Endothelial cell (in vitro differentiated cells): ENCODE data around the gene EHD2. TPM values are rescaled to one million over a fixed set of nuclear protein-coding genes. Genes with fewer than 3 reads are reported as not detected.

Source experiments
- DNase-seq: peaks from one replicate; pipeline ENCODE4 v3.0.0; 2021; ENCODE audit warnings: low spot score
- H3K27ac Mint-ChIP-seq: one replicate; pipeline ENCODE4 v1.8.0; 2021; ENCODE audit warnings: mixed read lengths, inconsistent platforms; ENCODE audit not compliant: unreplicated experiment
- H3K27me3 Mint-ChIP-seq: one replicate; pipeline ENCODE4 v1.8.0; 2021; ENCODE audit warnings: mild to moderate bottlenecking, moderate library complexity, mixed read lengths, inconsistent platforms; ENCODE audit not compliant: unreplicated experiment
- H3K36me3 Mint-ChIP-seq: one replicate; pipeline ENCODE4 v1.8.0; 2021; ENCODE audit warnings: mild to moderate bottlenecking, low read depth, mixed read lengths, inconsistent platforms; ENCODE audit not compliant: unreplicated experiment
- H3K4me1 Mint-ChIP-seq: one replicate; pipeline ENCODE4 v1.8.0; 2021; ENCODE audit warnings: mild to moderate bottlenecking, mixed read lengths, inconsistent platforms; ENCODE audit not compliant: unreplicated experiment
- H3K4me3 Mint-ChIP-seq: one replicate; pipeline ENCODE4 v1.8.0; 2021; ENCODE audit warnings: mild to moderate bottlenecking, mixed read lengths, inconsistent platforms; ENCODE audit not compliant: unreplicated experiment
- H3K9me3 Mint-ChIP-seq: one replicate; pipeline ENCODE4 v1.8.0; 2021; ENCODE audit warnings: mixed read lengths, inconsistent platforms; ENCODE audit not compliant: unreplicated experiment
- CTCF ChIP-seq: fragments of 200-600 bp; sonication (generic); IDR thresholded peaks from one replicate; pipeline ENCODE4 v1.5.0; 2021; ENCODE audit warnings: antibody characterized with exemption; ENCODE audit not compliant: unreplicated experiment
- total RNA-seq: library from RNA; stranded (reverse); fragmentation: NEBNext Ultra II Directional; extraction: Animal tissue kit (Norgen Biotek cat#: 25700); gene quantifications from one replicate; pipeline ENCODE4 v1.2.1, GENCODE V29; 2021; ENCODE audit not compliant: unreplicated experiment

Gene EHD2
- total RNA-seq, 1 donor from 2014 or later, result 81.5 TPM

- Mint-ChIP-seq H3K4me1 (peaks cover 13% of the 10 kb centered on the region), H3K27me3 (peaks cover 11% of the 10 kb centered on the region), H3K36me3 (peaks cover 29% of the 10 kb centered on the region), H3K27ac (no peak overlapping the region), H3K9me3 (no peaks in the 10 kb centered on the region), H3K4me3 (peak overlapping the region; percentile 21)
- DNase-seq, result no peak
- no peak for TF ChIP-seq CTCF
Observed at GRCh38 chr19:47671499-47671898, 41.7 kb upstream of the EHD2 start.

GRCh38 chr19:47673426-47673825 is 39.8 kb upstream of the EHD2 start:
- H3K4me3 Mint-ChIP-seq, result no peak overlapping the region
- peaks cover 11% of the 10 kb centered on the region for H3K27me3 Mint-ChIP-seq
- no peak for TF ChIP-seq CTCF
- DNase-seq, result no peak
- no peaks in the 10 kb centered on the region for H3K9me3 Mint-ChIP-seq
- H3K4me1 Mint-ChIP-seq, result no peaks in the 10 kb centered on the region
- H3K27ac Mint-ChIP-seq, result no peak overlapping the region
- H3K36me3 Mint-ChIP-seq, result peaks cover 37% of the 10 kb centered on the region

GRCh38 chr19:47674548-47674947 is 38.7 kb upstream of the EHD2 start:
- no peak overlapping the region for H3K27ac Mint-ChIP-seq
- no peaks in the 10 kb centered on the region for H3K9me3 Mint-ChIP-seq
- H3K4me3 Mint-ChIP-seq, result no peak overlapping the region
- no peak for DNase-seq
- H3K36me3 Mint-ChIP-seq, result peaks cover 37% of the 10 kb centered on the region
- H3K27me3 Mint-ChIP-seq, result peaks cover 11% of the 10 kb centered on the region
- no peak for TF ChIP-seq CTCF
- H3K4me1 Mint-ChIP-seq, result no peaks in the 10 kb centered on the region

- Mint-ChIP-seq H3K9me3 (no peaks in the 10 kb centered on the region), H3K36me3 (peaks cover 34% of the 10 kb centered on the region), H3K27ac (peak overlapping the region; percentile 11), H3K4me1 (no peaks in the 10 kb centered on the region), H3K27me3 (peaks cover 11% of the 10 kb centered on the region), H3K4me3 (no peak overlapping the region)
- DNase-seq, result no peak
- TF ChIP-seq CTCF, result no peak
Observed at GRCh38 chr19:47675271-47675670, 38.0 kb upstream of the EHD2 start.

- Mint-ChIP-seq H3K9me3 (no peaks in the 10 kb centered on the region), H3K36me3 (peaks cover 30% of the 10 kb centered on the region)
Observed at GRCh38 chr19:47675859-47676258, 37.4 kb upstream of the EHD2 start.

More at GRCh38 chr19:47675859-47676258, 37.4 kb upstream of the EHD2 start:
- no peak overlapping the region for H3K4me3 Mint-ChIP-seq
- H3K4me1 Mint-ChIP-seq, result no peaks in the 10 kb centered on the region
- H3K27ac Mint-ChIP-seq, result no peak overlapping the region
- peaks cover 6% of the 10 kb centered on the region for H3K27me3 Mint-ChIP-seq
- no peak for TF ChIP-seq CTCF
- DNase-seq, result no peak
